ENCODE data around the gene GABPB1.

Gene GABPB1

DNA sequence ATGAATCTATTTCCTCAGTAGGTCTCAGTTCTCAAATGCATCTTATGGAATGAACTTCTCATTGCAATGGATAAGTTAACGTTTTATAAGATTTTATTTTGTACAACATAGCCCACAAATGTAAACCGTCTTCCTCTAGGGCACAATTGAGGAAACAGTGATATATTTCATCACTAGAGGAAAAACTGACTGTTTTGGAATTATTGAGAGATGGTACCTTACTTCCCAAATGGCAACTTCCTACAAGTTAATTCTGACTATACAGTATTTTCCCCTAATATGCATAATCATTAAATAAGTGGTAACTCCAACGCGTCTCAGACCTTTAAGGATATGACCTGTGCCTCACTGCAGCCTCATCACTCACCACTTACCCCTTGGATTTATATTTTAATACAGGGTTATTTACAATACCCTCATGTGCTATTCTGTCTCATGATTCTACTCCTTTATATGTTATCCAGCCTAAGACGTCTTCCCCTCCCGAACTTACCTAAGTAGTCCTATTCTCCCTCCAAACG, 13.3 kb downstream of the GABPB1 start:
- DNase-seq, result no peak

DNA sequence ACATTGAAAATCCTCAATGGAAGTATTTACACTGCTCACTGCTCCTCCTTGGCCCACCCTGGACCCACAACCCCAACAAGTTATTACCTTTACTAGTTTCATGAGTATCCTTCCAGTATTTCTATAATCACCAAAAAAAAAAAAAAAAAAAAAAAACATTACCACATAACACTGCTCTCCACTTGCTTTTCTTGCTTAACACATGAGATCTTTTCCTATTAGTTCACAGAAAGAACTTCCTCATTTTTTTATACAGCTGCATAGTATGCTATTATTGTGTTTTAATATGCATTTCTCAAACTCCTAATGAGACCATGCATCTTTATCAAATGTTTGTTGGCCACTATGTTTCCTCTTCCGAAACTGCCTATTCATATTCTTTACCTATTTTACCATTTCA, 14.6 kb downstream of the GABPB1 start:
- DNase-seq, result no peak

DNA sequence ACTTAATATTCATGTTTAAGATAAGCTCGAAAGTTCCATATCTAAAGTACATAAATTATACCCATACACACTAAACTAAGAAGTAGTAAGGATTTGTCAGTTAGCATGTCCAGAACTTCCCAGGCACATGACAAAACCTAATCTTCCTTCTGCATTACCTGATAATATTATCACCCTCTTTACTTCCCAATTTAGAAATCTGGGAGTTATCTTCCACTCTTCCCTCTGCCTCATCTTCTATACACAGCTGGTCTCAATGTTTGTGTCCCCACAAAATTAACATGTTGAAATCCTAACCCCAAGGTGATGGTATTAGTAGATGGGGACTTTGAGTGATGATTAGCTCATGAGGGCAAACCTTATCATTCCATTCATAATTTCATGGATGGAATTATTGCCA, 15.3 kb downstream of the GABPB1 start:
- no peak for DNase-seq

DNA sequence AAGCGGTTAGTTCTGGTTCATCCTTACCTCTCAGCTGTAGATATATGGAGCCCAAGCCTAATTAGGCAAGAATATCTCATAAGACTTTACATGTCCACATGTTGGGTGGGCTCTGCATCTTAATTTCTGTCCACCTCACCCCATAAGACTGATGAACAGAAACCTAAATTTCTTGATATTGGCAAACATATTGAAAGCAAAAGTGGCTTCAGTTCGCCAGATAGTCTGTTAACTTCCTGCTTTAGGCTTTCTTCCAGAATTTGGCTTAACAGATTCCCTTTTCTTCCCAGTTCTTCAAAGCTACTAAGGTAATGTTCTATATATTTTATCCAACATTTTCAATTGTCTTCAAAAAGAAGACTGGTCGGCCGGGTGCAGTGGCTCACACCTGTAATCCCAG, 19.7 kb downstream of the GABPB1 start:
- no peak for DNase-seq

DNA sequence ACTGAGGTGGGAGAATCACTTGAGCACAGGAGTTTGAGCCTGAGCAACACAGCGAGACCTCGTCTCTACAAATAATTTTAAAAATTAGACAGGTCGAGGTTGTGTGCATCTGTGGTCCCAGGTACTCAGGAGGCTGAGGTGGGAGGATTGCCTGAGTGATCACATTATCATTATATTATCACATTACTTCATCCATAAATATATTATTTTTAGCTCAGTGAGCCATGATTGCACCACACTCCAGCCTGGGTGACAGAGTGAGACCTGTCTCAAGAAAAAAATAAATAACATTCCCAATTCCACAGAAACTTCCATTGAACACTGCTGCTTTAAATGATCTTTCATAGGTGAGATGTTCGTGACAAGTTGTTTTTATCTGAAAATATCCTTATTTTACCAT, 21.8 kb downstream of the GABPB1 start:
- no peak for DNase-seq

DNA sequence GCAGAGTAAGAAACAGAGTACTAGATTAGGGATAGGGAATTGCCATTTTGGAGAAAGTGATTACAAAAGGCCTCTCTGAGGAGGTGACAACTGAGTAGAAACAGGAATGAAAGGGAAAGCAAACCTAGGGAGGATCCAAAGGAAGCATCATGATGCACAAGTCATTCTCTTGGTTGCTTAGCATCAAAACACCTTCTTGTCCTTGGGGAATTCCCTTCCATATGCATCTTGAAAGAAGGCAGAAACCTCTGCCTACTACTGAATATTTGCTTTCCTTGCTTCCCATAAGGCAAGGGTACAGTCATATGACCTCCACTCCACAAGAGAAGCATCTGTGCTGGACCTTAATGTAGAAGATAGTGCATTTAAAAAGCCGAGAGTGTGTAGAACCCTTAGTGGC, 24.1 kb downstream of the GABPB1 start:
- no peak for DNase-seq

DNA sequence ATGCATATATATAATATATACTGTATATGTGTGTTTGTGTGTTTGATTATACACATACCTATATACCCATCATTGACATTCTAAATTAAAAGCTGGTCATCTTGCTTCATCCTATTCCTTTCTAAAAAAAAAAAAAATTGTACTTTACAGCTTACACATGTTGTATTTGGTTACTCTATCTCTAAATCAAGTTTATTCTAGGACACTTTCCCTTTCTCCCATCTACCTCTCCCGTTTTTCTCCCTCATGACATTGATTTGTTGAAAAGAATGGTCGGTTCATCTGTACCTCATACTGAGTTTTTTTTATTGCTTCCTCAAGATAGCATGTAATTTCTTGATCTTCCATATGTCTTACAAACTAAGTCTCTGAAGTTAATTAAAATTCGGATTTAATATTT, 26.9 kb downstream of the GABPB1 start:
- no peak for DNase-seq

DNA sequence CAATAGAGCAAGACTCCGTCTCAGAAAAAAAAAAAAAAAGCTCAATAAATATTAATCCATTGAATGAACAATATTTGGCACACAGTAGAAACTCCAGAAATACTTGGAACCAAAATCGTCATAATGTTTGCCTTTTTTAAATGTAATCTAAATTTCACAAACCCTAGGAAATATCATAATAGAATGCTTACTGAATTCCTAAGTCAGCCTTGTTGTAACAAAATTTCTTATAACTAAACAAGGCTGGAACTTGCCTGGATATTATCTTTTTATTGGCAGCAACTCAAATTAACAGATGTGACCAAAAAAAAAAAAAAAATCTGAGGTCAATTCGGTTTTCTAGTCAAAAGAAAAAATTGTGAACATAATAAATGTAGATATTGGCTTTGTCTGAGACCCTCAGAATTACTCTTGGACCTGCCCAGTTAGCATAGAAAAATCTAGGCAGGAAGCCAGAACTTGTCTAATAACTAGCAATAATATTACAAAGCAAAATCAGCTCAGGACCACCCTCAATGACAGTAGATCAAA, 33.3 kb downstream of the GABPB1 start:
- DNase-seq, result no peak

DNA sequence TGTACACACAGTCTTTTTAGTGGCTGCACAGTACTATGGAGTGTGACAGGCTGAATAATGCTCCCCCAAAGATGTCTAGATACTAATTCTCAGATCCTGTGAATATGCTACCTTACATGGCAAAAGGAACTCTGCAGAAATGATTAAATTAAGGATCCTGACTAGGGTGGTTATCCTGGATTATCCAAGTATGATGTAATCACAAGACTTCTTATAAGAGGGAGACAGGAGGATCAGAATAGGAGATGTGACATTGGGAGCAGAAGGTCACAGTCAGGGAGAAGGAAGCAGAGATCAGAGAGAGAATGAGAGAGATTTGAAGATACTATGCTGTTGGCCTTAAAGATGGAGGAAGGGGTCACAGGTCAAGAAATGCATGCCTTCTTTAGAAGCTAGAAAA, 34.5 kb downstream of the GABPB1 start:
- DNase-seq, result no peak

DNA sequence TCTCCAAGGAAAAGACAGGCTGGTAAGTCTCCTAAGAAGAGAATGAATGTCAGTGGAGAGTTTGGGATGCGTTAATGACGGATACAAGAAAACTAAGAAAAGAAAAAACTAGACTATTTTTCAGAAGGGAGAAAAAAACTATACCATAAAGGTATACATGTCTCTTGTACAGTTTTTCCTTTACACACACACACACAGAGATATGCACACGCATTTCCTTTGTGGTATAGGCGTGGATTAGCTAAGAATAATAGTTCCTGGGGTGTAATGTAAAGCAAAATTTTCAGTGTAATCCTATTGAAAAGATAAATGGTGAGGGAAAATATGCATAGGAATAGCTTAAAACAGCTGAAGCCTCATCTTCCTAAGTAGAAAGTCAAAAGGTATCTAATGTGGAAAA, 36.3 kb downstream of the GABPB1 start:
- no peak for DNase-seq

DNA sequence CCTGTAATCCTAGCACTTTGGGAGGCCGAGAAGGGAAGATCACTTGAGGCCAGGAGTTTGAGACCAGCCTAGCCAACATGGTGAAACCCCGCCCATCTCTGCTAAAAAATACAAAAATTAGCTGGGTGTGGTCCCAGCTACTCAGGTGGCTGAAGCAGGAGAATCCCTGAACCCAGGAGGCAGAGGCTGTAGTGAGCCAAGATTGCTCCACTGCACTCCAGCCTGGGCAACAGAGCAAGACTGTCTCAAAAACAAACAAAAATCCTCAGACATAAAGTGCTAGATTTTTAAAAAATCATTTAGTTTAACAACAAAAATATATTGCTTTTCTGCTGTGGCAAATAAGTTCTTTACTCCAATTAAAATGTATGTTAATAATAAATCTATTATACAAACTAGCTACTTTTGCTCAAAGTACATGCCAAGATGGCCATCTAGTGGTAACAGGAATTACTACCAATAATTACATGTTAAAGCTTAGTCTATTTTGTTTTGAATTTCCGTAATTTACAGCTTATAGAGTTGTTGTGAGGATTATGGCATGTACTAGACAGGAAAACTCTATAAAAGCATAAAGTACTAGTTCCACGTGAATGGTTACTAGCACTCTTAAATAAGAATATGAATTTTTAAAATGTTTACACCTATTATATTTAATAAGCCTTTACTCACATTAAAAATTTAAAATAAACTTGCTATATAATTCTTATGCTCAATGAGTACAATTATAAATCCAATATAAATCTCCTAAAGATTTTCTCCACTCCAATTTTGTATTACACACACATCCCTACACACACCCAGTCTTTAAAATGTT, 39.0 kb downstream of the GABPB1 start:
- peak; percentile 34 for DNase-seq

DNA sequence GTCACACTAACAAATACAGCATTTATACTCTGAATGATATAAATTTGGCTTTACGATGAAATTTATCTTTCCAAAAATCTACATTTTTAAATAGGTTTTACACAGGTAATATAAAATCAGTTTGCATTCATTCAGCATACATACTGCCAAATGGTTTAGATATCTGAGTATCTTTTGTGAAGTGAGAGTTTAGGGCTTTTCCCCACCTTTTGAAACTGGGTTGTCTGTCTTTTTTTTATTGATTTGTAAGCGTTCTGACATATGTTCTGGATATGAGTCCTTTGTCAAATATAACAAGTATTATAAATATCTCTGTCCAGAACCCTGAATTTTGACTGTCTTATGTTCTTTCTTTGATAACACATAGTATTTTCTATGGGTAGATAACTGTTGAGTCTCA, 42.4 kb downstream of the GABPB1 start:
- no peak for DNase-seq

DNA sequence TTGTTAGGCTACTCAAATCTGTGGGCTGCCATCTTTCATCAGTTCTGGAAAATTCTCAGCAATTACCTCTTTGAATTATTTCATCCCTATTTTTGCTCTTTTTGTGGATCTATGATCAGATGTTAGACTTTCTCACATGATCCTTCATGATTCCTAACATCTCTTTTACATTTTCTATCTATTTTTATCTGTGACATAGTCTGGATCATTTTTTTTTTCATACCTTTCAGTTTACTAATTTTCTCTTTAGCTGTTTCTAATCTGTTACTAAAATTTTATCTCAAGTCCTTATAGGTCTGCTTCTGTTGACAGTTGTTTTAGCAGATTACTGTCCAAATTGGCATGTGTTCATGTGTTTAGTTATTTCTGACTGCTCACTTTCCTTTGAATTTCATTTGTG, 47.2 kb downstream of the GABPB1 start:
- no peak for DNase-seq

DNA sequence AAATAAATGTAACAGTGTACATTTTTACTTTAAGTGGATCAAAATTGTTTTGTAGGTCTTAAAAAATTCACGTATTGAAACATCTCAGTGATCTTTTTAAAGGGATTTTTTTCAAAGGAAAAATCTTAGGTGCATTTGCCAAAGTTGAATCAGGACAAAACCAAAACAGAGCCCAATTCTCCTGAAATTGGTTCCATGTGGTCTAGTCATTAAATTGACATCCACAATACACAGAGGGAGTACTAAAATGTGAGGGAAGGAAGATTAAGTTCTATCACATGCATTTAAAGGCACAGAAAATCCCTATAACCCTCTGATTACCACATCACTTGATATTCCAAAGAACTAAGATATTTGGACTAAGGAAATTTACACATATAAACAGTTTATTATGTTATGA, 50.2 kb downstream of the GABPB1 start:
- no peak for DNase-seq

DNA sequence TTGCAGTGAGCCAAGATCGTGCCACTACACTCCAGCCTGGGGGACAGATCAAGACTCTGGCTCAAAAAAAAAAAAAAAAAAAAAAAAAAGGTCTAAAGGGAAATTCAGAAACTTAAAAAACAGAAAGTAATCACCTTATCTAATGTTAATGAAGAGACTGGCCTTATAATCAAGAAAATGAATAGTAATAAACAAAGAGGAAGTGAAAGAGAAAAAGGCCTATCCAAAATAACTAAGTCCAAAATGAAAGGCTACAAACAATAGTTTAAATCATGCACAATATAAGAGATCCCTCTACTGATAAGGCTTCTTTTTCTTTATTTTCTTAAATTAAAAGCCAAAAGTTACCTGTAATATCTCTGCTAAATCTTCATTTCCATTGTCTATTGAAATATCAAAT, 52.4 kb downstream of the GABPB1 start:
- DNase-seq, result no peak

DNA sequence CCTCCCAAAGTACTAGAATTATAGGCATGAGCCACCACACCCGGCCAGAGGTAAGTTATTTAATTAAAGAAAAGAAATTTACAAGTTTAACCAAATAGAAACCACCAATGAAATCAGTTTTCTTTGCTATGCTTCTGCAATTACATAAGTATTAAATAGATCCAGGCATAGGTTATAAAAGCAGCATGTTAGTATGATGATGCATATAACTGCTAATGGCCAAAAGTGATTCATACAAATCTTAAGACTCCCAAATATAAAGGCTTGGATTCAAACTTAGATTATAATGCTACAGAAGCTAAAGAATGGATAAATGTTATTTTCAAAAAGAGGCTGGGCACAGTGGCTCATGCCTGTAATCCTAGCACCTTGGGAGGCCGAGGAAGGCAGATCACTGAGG, 56.7 kb downstream of the GABPB1 start:
- no peak for DNase-seq

DNA sequence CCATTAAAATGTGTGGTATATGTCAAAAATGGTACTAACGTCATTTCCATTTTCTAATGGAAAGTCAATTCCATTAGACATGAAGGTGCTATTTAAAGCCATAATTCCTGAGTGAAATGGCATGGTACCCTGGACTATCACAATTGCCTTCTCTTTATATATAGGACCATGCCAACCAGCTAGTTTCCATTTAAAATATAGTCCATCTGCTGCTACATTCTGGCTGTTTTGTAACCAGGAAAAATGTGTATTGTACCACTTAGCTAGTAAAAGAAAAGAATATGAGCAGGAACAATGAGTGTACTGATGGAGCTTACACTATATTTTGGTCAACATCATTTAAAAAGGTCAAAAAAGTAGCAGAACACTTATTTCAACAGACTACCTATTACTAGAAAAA, 59.0 kb downstream of the GABPB1 start:
- no peak for DNase-seq

DNA sequence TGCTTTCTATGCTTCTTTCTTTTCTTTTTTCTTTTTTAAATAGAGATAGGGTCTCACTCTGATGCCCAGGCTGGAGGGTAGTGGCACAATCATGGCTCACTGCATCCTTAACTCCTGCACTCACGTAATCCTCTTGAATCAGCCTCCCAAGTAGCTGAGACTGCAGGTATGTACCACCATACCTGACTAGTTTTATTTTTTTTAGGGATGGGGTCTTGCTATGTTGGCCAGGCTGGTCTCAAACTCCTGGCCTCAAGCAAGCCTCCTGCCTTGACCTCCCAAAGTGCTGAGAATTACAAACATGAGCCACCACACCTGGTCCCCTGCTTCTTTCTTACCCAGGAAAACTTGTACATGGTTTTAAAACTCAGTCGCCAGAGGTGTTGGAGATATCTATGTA, 65.2 kb downstream of the GABPB1 start:
- no peak for DNase-seq

DNA sequence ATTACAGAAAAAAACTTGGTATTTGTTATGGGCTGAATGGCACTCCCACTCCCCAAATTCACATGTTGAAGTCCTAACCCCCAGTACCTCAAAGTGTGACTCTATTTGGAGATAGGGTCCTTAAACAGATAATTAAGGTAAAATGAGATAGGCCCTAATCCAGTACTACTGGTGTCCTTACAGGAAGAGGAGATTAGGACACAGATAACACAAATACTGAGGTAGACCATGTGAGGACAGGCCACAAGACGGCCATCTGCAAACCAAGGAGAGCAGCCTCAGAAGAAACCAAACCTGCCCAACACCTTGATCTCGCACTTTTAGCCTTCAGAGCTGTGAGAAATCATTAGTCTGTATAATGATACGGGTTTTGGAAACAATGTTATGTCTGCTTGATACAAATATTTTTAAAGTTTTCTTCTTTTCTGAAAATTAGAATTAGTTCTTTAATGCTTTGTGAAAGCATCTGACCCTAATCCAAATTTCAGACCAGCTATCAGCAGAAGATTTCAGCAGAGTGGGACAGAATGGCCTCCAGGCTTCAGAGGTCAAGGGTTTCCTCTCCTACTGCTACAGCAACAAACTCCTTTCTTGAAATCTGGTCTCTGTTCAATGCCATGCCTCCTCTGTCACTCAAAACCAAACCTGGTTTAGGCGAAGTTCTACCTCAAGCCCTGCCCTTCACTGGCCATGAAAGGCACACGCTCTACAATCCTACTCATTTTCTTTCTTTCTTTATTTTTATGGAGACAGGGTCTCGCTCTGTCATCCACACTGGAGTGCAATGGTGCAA, 67.5 kb downstream of the GABPB1 start:
- DNase-seq, result no peak

DNA sequence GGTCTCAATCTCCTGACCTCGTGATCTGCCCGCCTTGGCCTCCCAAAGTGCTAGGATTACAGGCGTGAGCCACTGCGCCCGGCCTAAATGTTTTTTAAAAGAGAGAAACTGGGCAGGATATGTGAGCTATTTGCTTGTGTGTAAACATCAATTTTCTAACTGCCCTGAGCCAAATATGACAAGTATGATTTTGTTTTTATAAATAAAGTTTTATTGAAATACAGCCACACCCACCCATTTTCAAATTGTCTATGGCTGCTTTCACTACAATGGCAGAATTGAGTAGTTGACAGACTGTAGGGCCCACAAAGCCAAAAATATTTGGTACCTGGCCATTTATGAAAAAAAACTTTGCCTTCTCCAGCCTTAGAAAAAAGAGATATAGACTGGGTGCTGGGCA, 73.6 kb downstream of the GABPB1 start:
- no peak for DNase-seq

DNA sequence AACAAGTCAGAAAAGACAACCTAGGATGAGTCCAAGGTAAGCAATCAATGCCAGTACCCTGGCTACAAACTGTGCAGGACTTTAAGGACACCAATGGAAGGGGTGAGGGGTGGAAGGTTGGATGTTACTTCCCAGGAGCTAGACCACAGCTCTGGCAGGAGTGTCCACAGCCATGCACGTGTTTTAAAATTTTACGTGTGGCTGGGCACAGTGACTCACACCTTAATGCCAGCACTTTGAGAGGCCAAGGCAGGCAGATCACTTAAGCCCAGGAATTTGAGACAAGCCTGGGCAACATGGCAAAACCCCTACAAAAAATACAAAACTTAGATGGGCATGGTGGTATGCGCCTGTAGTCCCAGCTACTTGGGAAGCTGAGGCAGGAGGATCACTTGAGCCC, 74.7 kb downstream of the GABPB1 start:
- DNase-seq, result no peak

DNA sequence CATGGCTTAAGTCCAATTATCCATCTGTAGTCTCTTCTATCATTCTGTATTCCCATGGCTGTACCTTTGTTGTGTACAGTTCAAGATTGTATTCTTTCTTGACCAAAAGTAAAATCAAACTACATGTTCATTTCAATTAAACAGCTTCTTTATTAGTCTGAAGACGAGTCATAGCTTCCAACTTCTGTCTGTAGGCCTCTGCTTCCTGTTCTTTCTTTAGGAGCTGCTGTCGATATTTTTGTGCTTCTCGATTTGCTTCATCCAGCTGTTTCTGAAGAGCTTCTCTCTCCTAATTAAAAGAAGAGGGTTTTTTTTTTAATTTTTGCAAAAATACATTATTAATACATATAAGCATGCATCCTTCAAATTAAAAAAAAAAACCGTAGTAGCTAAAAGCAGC, 76.5 kb downstream of the GABPB1 start:
- no peak for DNase-seq

DNA sequence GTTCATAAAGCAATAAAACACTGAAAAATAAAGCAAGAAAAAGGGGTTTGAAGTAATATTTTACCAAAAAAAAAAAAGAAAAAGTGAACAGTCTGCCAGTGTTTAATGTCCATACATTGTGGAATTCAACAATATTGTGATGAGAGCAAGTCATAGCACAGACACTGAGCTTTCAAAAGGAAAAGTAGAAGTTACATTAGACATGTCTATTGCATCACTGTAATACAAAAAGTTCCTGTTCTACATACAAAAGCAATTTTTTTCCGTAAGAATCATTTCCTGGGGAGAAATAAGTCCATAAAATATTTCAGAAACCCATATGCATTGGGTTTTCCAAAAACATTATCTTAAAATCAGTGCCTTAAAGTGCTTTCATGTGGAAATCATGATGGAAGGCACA, 77.6 kb downstream of the GABPB1 start:
- DNase-seq, result no peak

DNA sequence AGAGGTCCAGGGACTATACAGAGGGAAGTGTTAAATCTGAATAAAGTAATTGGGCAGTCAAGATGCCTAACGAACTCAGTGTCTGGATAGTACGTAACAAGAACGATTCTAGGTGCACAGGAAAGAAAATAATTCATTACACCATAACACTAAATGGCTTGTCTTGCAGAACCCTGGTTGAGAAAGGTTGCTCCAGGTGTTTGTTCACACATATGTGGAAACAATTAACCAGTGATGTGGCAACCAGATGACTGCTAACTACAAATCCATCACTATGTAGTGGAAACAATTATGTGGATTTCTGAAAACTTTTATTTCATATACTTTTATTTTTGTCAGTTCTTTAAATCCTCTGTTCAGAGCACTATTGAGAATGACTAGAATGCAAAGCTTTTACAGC, 79.1 kb downstream of the GABPB1 start:
- DNase-seq, result no peak
